A549 (cell line): ENCODE data around the gene NHLRC2. TPM values are rescaled to one million over a fixed set of nuclear protein-coding genes. Genes with fewer than 3 reads are reported as not detected.
A peak's percentile ranks its signal among the peaks of the same experiment; 100 is the strongest.

Experiments
- ATAC-seq, 2 experiments: fragments of 200-7000 bp in 1 of 2; fragments of >200 bp in 1 of 2; cut with Nextera tagmentation in 1 of 2; cut with Tn5 transposase in 1 of 2; 3 replicates each; pipeline versions ENCODE4 v1.8.0 to v1.9.1; 2018 to 2020; ENCODE audit warnings: mild to moderate bottlenecking in 1 of 2, moderate library complexity in 1 of 2
- CTCF ChIA-PET: fragments of 300-600 bp; sonication (Branson Sonifier 250); formaldehyde crosslinking; extraction: SDS; loops from one replicate; lab custom pipeline; 2021; ENCODE audit warnings: antibody characterized with exemption, inconsistent platforms; lab: Yijun Ruan, JAX
- POLR2A ChIA-PET: fragments of 350-600 bp; formaldehyde crosslinking; extraction: SDS; loops from one replicate; lab custom pipeline; 2021; ENCODE audit warnings: antibody characterized with exemption, inconsistent platforms; lab: Yijun Ruan, JAX
- DNase-seq, 2 experiments: peaks; one replicate each; pipeline versions ENCODE4 v3.0.0 to v3.0.0-alpha.2; 2011 to 2016; ENCODE audit warnings: low read depth in 1 of 2, low spot score in 1 of 2
- FAIRE-seq: peaks from 2 replicates; lab custom pipeline; 2011; peaks lifted over from hg19 to GRCh38; lab: Jason Lieb, UNC
- H3K27ac ChIP-seq, 2 experiments: fragments of >200 bp; sonication (Bioruptor Twin); formaldehyde crosslinking; 3 replicates each; pipeline ENCODE4 v1.5.1; 2016 to 2017
- H3K4me1 ChIP-seq: fragments of >200 bp; sonication (Bioruptor Twin); formaldehyde crosslinking; 3 replicates; pipeline ENCODE4 v1.6.1; 2016
- H3K4me2 ChIP-seq: fragments of >200 bp; sonication (Bioruptor Twin); formaldehyde crosslinking; 3 replicates; pipeline ENCODE4 v1.6.1; 2016
- H3K4me3 ChIP-seq: fragments of >200 bp; sonication (Bioruptor Twin); formaldehyde crosslinking; 3 replicates; pipeline ENCODE4 v1.5.1; 2016
- H3K9me3 ChIP-seq: fragments of >200 bp; sonication (Bioruptor Twin); formaldehyde crosslinking; 3 replicates; pipeline ENCODE4 v1.6.1; 2016
- BHLHE40 ChIP-seq: IDR thresholded peaks from 2 replicates; pipeline ENCODE4 v1.6.1; 2012; ENCODE audit warnings: low read depth, low read length, inconsistent platforms
- CBX2 ChIP-seq: fragments of 200-600 bp; sonication (generic); IDR thresholded peaks from 2 replicates; pipeline ENCODE4 v1.6.1; 2016; ENCODE audit warnings: low read depth, mild to moderate bottlenecking, borderline replicate concordance
- CTCF ChIP-seq: fragments of >200 bp; sonication (Bioruptor Twin); formaldehyde crosslinking; IDR thresholded peaks from 3 replicates; pipeline ENCODE4 v1.5.1; 2016
- EHF ChIP-seq: fragments of 250-450 bp; sonication (Bioruptor Pico); IDR thresholded peaks from 2 replicates; pipeline ENCODE4 v1.5.0; 2020; ENCODE audit warnings: mild to moderate bottlenecking
- EHMT2 ChIP-seq: fragments of 200-600 bp; sonication (generic); IDR thresholded peaks from 2 replicates; pipeline ENCODE4 v1.6.1; 2016; ENCODE audit warnings: antibody characterized with exemption, low read depth, mild to moderate bottlenecking, moderate library complexity
- FOSB ChIP-seq: fragments of 250-450 bp; sonication (Bioruptor Pico); IDR thresholded peaks from 2 replicates; pipeline ENCODE4 v1.5.0; 2020; ENCODE audit warnings: mild to moderate bottlenecking, moderate library complexity
- HDAC2 ChIP-seq: fragments of 200-600 bp; sonication (generic); IDR thresholded peaks from 2 replicates; pipeline ENCODE4 v1.6.1; 2016
- HES2 ChIP-seq: fragments of >200 bp; sonication (Bioruptor Twin); formaldehyde crosslinking; IDR thresholded peaks from 2 replicates; pipeline ENCODE4 v1.6.1; 2016
- HEYL ChIP-seq: fragments of 250-450 bp; sonication (Bioruptor Pico); IDR thresholded peaks from 2 replicates; pipeline ENCODE4 v1.8.0; 2021; ENCODE audit warnings: mild to moderate bottlenecking, moderate library complexity
- HOXA7 ChIP-seq: fragments of 250-450 bp; sonication (Bioruptor Pico); IDR thresholded peaks from 2 replicates; pipeline ENCODE4 v1.5.0; 2020; ENCODE audit warnings: mild to moderate bottlenecking, moderate library complexity
- HOXB5 ChIP-seq: fragments of 250-450 bp; sonication (Bioruptor Pico); IDR thresholded peaks from 2 replicates; pipeline ENCODE4 v1.5.0; 2020; ENCODE audit warnings: mild to moderate bottlenecking, moderate library complexity
- JUN ChIP-seq, 2 experiments: fragments of >200 bp; sonication (Bioruptor Twin); formaldehyde crosslinking; IDR thresholded peaks; 2 replicates in 1 of 2; 3 replicates in 1 of 2; pipeline ENCODE4 v1.6.1; 2016 to 2017
- KDM5A ChIP-seq: fragments of 200-600 bp; sonication (generic); IDR thresholded peaks from 2 replicates; pipeline ENCODE4 v1.6.1; 2016; ENCODE audit warnings: antibody characterized with exemption, mild to moderate bottlenecking
- MYC ChIP-seq: IDR thresholded peaks from 2 replicates; pipeline ENCODE4 v1.6.1; 2012; ENCODE audit warnings: mild to moderate bottlenecking, inconsistent platforms, low read length, improper control_type of control experiment, borderline replicate concordance
- NR3C1 ChIP-seq: fragments of >200 bp; sonication (Bioruptor Twin); formaldehyde crosslinking; IDR thresholded peaks from 3 replicates; pipeline ENCODE4 v1.6.1; 2017
- PHF8 ChIP-seq: fragments of 200-600 bp; sonication (generic); IDR thresholded peaks from 2 replicates; pipeline ENCODE4 v1.6.1; 2016; ENCODE audit warnings: low read depth, mild to moderate bottlenecking, antibody characterized with exemption, moderate library complexity, borderline replicate concordance
- POLR2A ChIP-seq: IDR thresholded peaks from 2 replicates; pipeline ENCODE4 v1.6.1; 2012; ENCODE audit warnings: mild to moderate bottlenecking, low read length
- POLR2AphosphoS2 ChIP-seq: conservative IDR thresholded peaks from 2 replicates; pipeline ENCODE4 v1.6.1; 2012; ENCODE audit warnings: low read length, improper control_type of control experiment, inconsistent platforms
- REST ChIP-seq: fragments of 200-600 bp; sonication (generic); IDR thresholded peaks from 2 replicates; pipeline ENCODE4 v1.6.1; 2016; ENCODE audit warnings: antibody characterized with exemption, mild to moderate bottlenecking, moderate library complexity
- RFX5 ChIP-seq: fragments of 450-650 bp; IDR thresholded peaks from 2 replicates; pipeline ENCODE4 v1.7.1; 2014; ENCODE audit warnings: antibody characterized with exemption, mild to moderate bottlenecking, moderate library complexity
- SMC3 ChIP-seq: fragments of >200 bp; sonication (Bioruptor Twin); formaldehyde crosslinking; IDR thresholded peaks from 3 replicates; pipeline ENCODE4 v1.6.1; 2018; ENCODE audit warnings: inconsistent platforms
- TP53 ChIP-seq: fragments of 250-450 bp; sonication (Bioruptor Pico); IDR thresholded peaks from 2 replicates; pipeline ENCODE4 v1.5.0; 2021; ENCODE audit warnings: mild to moderate bottlenecking, moderate library complexity
- WGBS: methylation state at CpG from one replicate; pipeline ENCODE4 v1.1.6; 2017; ENCODE audit errors: missing lambda C conversion rate; 5-methylcytosine and 5-hydroxymethylcytosine counted together
- polyA minus RNA-seq: library from RNA; depleted of rRNA, polyadenylated mRNA; stranded (reverse); fragments of >200 nt; gene quantifications from 2 replicates; pipeline ENCODE4 v1.2.3, GENCODE V29; 2011; rRNA and poly(A)+ RNA removed
- polyA plus RNA-seq, 4 experiments: library from polyadenylated mRNA; depleted of rRNA in 3 of 4; stranded (reverse); fragments of >200 nt; fragmentation: RNase III in 1 of 4; extraction: RNeasy Plus Mini Kit Qiagen cat#74134 plus additional on column Dnase treatment in 1 of 4; gene quantifications; 2 replicates in 3 of 4; 3 replicates in 1 of 4; pipeline ENCODE4 v1.2.3, GENCODE V29; 2011 to 2017
- TF ChIP-seq, protein P1 (sequence below): IDR thresholded peaks from 2 replicates; pipeline ENCODE4 v1.6.1; 2012; ENCODE audit warnings: low read depth, borderline replicate concordance
- TF ChIP-seq, protein P2 (sequence below): IDR thresholded peaks from 2 replicates; pipeline ENCODE4 v1.6.1; 2012
- TF ChIP-seq, protein P3 (sequence below): fragments of 450-650 bp; IDR thresholded peaks from 2 replicates; pipeline ENCODE4 v1.6.1; 2014; ENCODE audit warnings: antibody characterized with exemption

NHLRC2 gene
- polyA plus RNA-seq (2011; rRNA removed) = 16.1 and 17.3 TPM in 2 replicates
- 3.1 and 3.9 TPM in 2 replicates for polyA plus RNA-seq (2012; cell fraction: cytosol; rRNA removed)
- 3.7 and 4.7 TPM in 2 replicates for polyA plus RNA-seq (2012; cell fraction: nucleus; rRNA removed)
- 4.9 to 5.8 TPM (median 5.1 TPM) in 3 replicates for polyA plus RNA-seq (2017; fragmentation: RNase III; extraction: RNeasy Plus Mini Kit Qiagen cat#74134 plus additional on column Dnase treatment)
- 19.0 and 24.1 TPM in 2 replicates for polyA minus RNA-seq

DNA sequence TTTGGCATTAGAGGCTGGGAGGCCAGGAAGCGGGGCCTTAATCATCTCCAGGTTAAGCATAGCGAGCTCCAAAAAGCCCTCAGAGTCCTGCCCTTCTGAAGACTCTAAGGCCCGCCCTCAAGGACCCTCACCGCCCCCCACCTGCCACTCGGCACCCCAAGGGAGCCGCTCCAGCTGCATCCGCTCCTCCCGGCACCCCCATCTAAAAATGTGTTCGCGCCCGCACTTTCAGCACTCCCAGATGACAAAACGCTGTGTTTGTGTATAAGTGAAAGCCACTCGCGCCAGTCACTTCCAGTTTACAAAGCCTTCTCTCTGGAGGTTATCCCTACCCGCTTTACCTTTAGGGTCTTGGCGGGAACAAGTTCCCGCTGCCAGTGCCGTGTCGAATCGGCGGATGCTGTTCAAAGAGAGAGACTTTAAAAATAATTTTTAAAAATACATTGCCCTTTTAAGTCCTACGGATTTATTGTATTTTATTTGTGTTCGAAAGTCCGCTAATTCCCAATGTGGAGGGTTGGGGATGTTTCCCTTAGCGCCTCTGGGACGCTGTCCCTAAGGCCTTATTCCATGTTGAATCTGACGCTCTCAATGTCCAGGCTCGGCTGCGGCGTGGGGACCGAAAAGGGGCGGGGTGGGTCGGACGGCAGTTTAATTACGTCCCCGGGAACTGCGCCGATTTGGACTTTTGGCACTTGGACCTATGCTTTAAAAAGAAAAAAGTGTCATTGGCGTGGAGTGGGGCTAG lies at the start of gene NHLRC2, which contains the start of gene DCLRE1A:
NHLRC2 (plus strand) TSS at position 649 of the 748 bp plus-strand sequence. CDS start 212 bp downstream, outside the sequence.
DCLRE1A (minus strand) TSS at position 70 of the 748 bp plus-strand sequence. CDS start 900 bp downstream, outside the sequence.
- TF ChIP-seq, protein P1, sequence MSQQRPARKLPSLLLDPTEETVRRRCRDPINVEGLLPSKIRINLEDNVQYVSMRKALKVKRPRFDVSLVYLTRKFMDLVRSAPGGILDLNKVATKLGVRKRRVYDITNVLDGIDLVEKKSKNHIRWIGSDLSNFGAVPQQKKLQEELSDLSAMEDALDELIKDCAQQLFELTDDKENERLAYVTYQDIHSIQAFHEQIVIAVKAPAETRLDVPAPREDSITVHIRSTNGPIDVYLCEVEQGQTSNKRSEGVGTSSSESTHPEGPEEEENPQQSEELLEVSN = peak; percentile 90
- TF ChIP-seq PHF8 = peak; percentile 41; the same call in 1 of the 2 replicates
- TF ChIP-seq RFX5 = no peak
- TF ChIP-seq POLR2A = peak; percentile 30; the same call in 1 of the 2 replicates
- TF ChIP-seq FOSB = 0 out of 2 replicates have a peak, but pooled peaks have one; percentile 16
- TF ChIP-seq KDM5A = peak; percentile 35; the same call in 1 of the 2 replicates
- no peak for TF ChIP-seq MYC
- TF ChIP-seq TP53 (CRISPR knock-in tag) = no peak
- no peak; the same call in 1 of the 2 replicates for TF ChIP-seq HDAC2
- TF ChIP-seq, protein P2, sequence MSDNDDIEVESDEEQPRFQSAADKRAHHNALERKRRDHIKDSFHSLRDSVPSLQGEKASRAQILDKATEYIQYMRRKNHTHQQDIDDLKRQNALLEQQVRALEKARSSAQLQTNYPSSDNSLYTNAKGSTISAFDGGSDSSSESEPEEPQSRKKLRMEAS = peak; percentile 76
- no peak for TF ChIP-seq BHLHE40
- peak; percentile 67; the same call in 1 of the 2 replicates for TF ChIP-seq EHF (CRISPR knock-in tag)
- TF ChIP-seq REST = peak; percentile 16
- TF ChIP-seq JUN (IDR thresholded peaks at IDR 0.05) = peak; percentile 65 to 79; a peak in 3 of 5 replicates
- TF ChIP-seq, all 56 proteins: peak for 9
- DNase-seq (peak; percentile 59 to 91), FAIRE-seq (no peak), ATAC-seq (peak; percentile 88 to 90)
- Histone ChIP-seq H3K27ac (peak within 1 kb of the TSS; percentile 85 to 96), H3K4me1 (peaks cover 50% of the 10 kb centered on the region), H3K4me3 (peak within 1 kb of the TSS; percentile 68), H3K4me2 (peak within 1 kb of the TSS; percentile 96), H3K9me3 (no peaks in the 10 kb centered on the region)
- CTCF ChIA-PET = interaction anchor here (0.8 kb wide), 1 partner anchor 20 kb away, joined by 3 read pairs; no protein-coding TSS in a partner anchor
- POLR2A ChIA-PET = no interaction called here
- 3% methylated on average over 36 of the region's 39 CpGs for WGBS

- FAIRE-seq = no peak
- no peak for ATAC-seq
- ChIA-PET CTCF (interaction anchor here (1.2 to 13.8 kb wide), 3 partner anchors 12 to 296 kb away, joined by 3 to 195 read pairs (median 5); no protein-coding TSS in a partner anchor), POLR2A (no interaction called here)
- Histone ChIP-seq H3K4me3 (no peak overlapping the region), H3K9me3 (no peaks in the 10 kb centered on the region), H3K27ac (no peak overlapping the region), H3K4me1 (no peaks in the 10 kb centered on the region), H3K4me2 (no peak overlapping the region)
- 88% methylated on average over 4 of the region's 4 CpGs for WGBS
- no peak for DNase-seq
- TF ChIP-seq SMC3 = no peak
- TF ChIP-seq HEYL (CRISPR knock-in tag) = no peak
- TF ChIP-seq CTCF = no peak
- TF ChIP-seq FOSB = no peak
- TF ChIP-seq PHF8 = no peak
- TF ChIP-seq RFX5 = no peak
- TF ChIP-seq HOXB5 (CRISPR knock-in tag) = no peak
- no peak for TF ChIP-seq HOXA7 (CRISPR knock-in tag)
- TF ChIP-seq EHMT2 = no peak
- TF ChIP-seq POLR2AphosphoS2 = no peak
- no peak for TF ChIP-seq CBX2
- TF ChIP-seq TP53 (CRISPR knock-in tag) = no peak
- TF ChIP-seq NR3C1 = no peak
- no peak for TF ChIP-seq HDAC2
- TF ChIP-seq, protein P3, sequence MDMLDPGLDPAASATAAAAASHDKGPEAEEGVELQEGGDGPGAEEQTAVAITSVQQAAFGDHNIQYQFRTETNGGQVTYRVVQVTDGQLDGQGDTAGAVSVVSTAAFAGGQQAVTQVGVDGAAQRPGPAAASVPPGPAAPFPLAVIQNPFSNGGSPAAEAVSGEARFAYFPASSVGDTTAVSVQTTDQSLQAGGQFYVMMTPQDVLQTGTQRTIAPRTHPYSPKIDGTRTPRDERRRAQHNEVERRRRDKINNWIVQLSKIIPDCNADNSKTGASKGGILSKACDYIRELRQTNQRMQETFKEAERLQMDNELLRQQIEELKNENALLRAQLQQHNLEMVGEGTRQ = no peak
- no peak for TF ChIP-seq HES2
Measured at GRCh38 chr10:113806503-113806902, 48.0 kb upstream of the NHLRC2 start.
